OCI-LY3 (cell line): ENCODE results near the gene LNX1.

ENCODE experiments used
- H2AFZ ChIP-seq: fragments of 200-600, 300-600 bp; shearing (Covaris generic); 2 replicates; pipeline ENCODE4 v1.6.0; 2014; ENCODE audit warnings: antibody characterized with exemption, low read depth, low read length
- H3K27ac ChIP-seq: fragments of 200-600, 300-600 bp; sonication (generic); 2 replicates; pipeline ENCODE4 v1.5.1; 2014; ENCODE audit warnings: mild to moderate bottlenecking, low read length, moderate library complexity, mixed read lengths
- H3K27me3 ChIP-seq: fragments of 200-600, 300-600 bp; sonication (generic); 2 replicates; pipeline ENCODE4 v1.6.1; 2014; ENCODE audit warnings: low read depth, low read length, mixed read lengths
- H3K36me3 ChIP-seq: fragments of 200-600, 300-600 bp; sonication (generic); replicated peaks from 2 replicates; pipeline ENCODE3; 2014; ENCODE audit warnings: low read depth, low read length, mixed read lengths
- H3K4me1 ChIP-seq: fragments of 300-600, 200-600 bp; sonication (generic); 2 replicates; pipeline ENCODE4 v1.6.1; 2014; ENCODE audit warnings: low read length, mixed read lengths
- H3K4me2 ChIP-seq: fragments of 200-600, 300-600 bp; sonication (generic); 2 replicates; pipeline ENCODE4 v1.6.1; 2014; ENCODE audit warnings: low read length, mixed read lengths
- H3K4me3 ChIP-seq: fragments of 300-600, 200-600 bp; sonication (generic); 2 replicates; pipeline ENCODE4 v1.5.1; 2014; ENCODE audit warnings: antibody characterized with exemption, mild to moderate bottlenecking, low read length, moderate library complexity
- H3K79me2 ChIP-seq: fragments of 300-600, 200-600 bp; shearing (Covaris generic); 2 replicates; pipeline ENCODE4 v1.6.1; 2014; ENCODE audit warnings: mild to moderate bottlenecking, low read length, mixed read lengths
- H3K9ac ChIP-seq: fragments of 300-600, 200-600 bp; shearing (Covaris generic); 2 replicates; pipeline ENCODE4 v1.6.0; 2014; ENCODE audit warnings: mild to moderate bottlenecking, low read length, moderate library complexity
- H3K9me3 ChIP-seq: fragments of 200-600, 300-600 bp; shearing (Covaris generic); 2 replicates; pipeline ENCODE4 v1.6.1; 2014; ENCODE audit warnings: low read length, mixed read lengths; ENCODE audit not compliant: insufficient read depth
- H4K20me1 ChIP-seq: fragments of 200-600, 300-600 bp; sonication (generic); 2 replicates; pipeline ENCODE4 v1.6.1; 2016; ENCODE audit warnings: low read length, mixed read lengths; ENCODE audit not compliant: insufficient read depth
- CTCF ChIP-seq: fragments of 200-600, 300-600 bp; sonication (generic); IDR thresholded peaks from 2 replicates; pipeline ENCODE4 v1.5.1; 2014; ENCODE audit warnings: antibody characterized with exemption, low read length, low read depth
- EZH2phosphoT487 ChIP-seq: fragments of 200-600 bp; shearing (Covaris generic); IDR thresholded peaks from 2 replicates; pipeline ENCODE4 v1.6.1; 2018; ENCODE audit warnings: antibody characterized with exemption, mixed run types, low read depth

The LNX1 gene

GRCh38 chr4:53583513-53583912 is 7.8 kb downstream of the LNX1 start:
- Histone ChIP-seq H2AFZ (no peak overlapping the region), H3K4me2 (no peak overlapping the region)

GRCh38 chr4:53582194-53582593 is 9.1 kb downstream of the LNX1 start:
- Histone ChIP-seq H3K36me3 (no peaks in the 10 kb centered on the region), H3K79me2 (no peaks in the 10 kb centered on the region), H3K4me2 (no peak overlapping the region), H3K4me1 (no peaks in the 10 kb centered on the region), H3K4me3 (no peak overlapping the region), H3K27me3 (no peaks in the 10 kb centered on the region), H3K27ac (no peak overlapping the region), H3K9ac (no peak overlapping the region), H2AFZ (no peak overlapping the region), H4K20me1 (no peaks in the 10 kb centered on the region), H3K9me3 (no peaks in the 10 kb centered on the region)
- no peak for TF ChIP-seq CTCF
- TF ChIP-seq EZH2phosphoT487: no peak

More at GRCh38 chr4:53583513-53583912, 7.8 kb downstream of the LNX1 start:
- H3K27me3 ChIP-seq: no peaks in the 10 kb centered on the region
- H4K20me1 ChIP-seq: no peaks in the 10 kb centered on the region
- no peaks in the 10 kb centered on the region for H3K79me2 ChIP-seq
- H3K4me1 ChIP-seq: no peaks in the 10 kb centered on the region
- no peak overlapping the region for H3K27ac ChIP-seq
- no peak overlapping the region for H3K4me3 ChIP-seq
- no peaks in the 10 kb centered on the region for H3K36me3 ChIP-seq
- TF ChIP-seq EZH2phosphoT487 (no peak), CTCF (no peak)
- H3K9ac ChIP-seq: no peak overlapping the region
- H3K9me3 ChIP-seq: no peaks in the 10 kb centered on the region

- no peak overlapping the region for H3K27ac ChIP-seq
- no peaks in the 10 kb centered on the region for H4K20me1 ChIP-seq
- H3K79me2 ChIP-seq: no peaks in the 10 kb centered on the region
- no peak overlapping the region for H3K4me2 ChIP-seq
- H3K9ac ChIP-seq: no peak overlapping the region
- no peaks in the 10 kb centered on the region for H3K4me1 ChIP-seq
- H3K36me3 ChIP-seq: no peaks in the 10 kb centered on the region
- TF ChIP-seq EZH2phosphoT487 (no peak), CTCF (no peak)
- H3K27me3 ChIP-seq: no peaks in the 10 kb centered on the region
- H2AFZ ChIP-seq: no peak overlapping the region
- no peak overlapping the region for H3K4me3 ChIP-seq
- no peaks in the 10 kb centered on the region for H3K9me3 ChIP-seq
Measured at GRCh38 chr4:53580274-53580673, 11.0 kb downstream of the LNX1 start.

GRCh38 chr4:53579826-53580225 is 11.5 kb downstream of the LNX1 start:
- Histone ChIP-seq H3K27me3 (no peaks in the 10 kb centered on the region), H3K4me1 (no peaks in the 10 kb centered on the region), H2AFZ (no peak overlapping the region), H3K4me3 (no peak overlapping the region), H3K9me3 (no peaks in the 10 kb centered on the region), H3K79me2 (no peaks in the 10 kb centered on the region), H3K4me2 (no peak overlapping the region), H3K27ac (no peak overlapping the region), H4K20me1 (no peaks in the 10 kb centered on the region), H3K36me3 (no peaks in the 10 kb centered on the region), H3K9ac (no peak overlapping the region)
- TF ChIP-seq EZH2phosphoT487: no peak
- TF ChIP-seq CTCF: no peak
